Measurements from ENCODE around the gene RGS16. TPM values are rescaled to one million over a fixed set of nuclear protein-coding genes. Genes with fewer than 3 reads are reported as not detected.

Gene RGS16
- total RNA-seq: 0.98 and 1.5 TPM in 2 replicates
- long read RNA-seq, partial matches to known transcripts: 1 of 3 reads
- long read RNA-seq, other reads (novel, unspliced or antisense): 0 of 3 reads

- no peak for TF ChIP-seq CTCF (IDR thresholded peaks at IDR 0.05; ENCODE audit: unreplicated experiment)
- H3K36me3 Mint-ChIP-seq (ENCODE audit: insufficient read depth): no peaks in the 10 kb centered on the region
- H3K9me3 Mint-ChIP-seq (ENCODE audit: low read depth): no peaks in the 10 kb centered on the region
- peak within 1 kb of the TSS; percentile 61 for H3K4me3 Mint-ChIP-seq (ENCODE audit: low read depth)
- peak within 1 kb of the TSS; percentile 18 for H3K27ac Mint-ChIP-seq
- peaks cover 5% of the 10 kb centered on the region for H3K4me1 Mint-ChIP-seq (ENCODE audit: low read depth)
- peak; percentile 68 for DNase-seq (ENCODE audit: low spot score, unreplicated experiment)
- peaks cover 39% of the 10 kb centered on the region for H3K27me3 Mint-ChIP-seq
These were observed at the start of gene RGS16 for GRCh38 chr1:182604175-182605164. RGS16 (minus strand) TSS chr1:182604389; CDS start chr1:182604259, 130 bp downstream.

- no peaks in the 10 kb centered on the region for H3K9me3 Mint-ChIP-seq (ENCODE audit: low read depth)
- no peak overlapping the region for H3K4me3 Mint-ChIP-seq (ENCODE audit: low read depth)
- no peak for TF ChIP-seq CTCF (IDR thresholded peaks at IDR 0.05; ENCODE audit: unreplicated experiment)
- no peaks in the 10 kb centered on the region for H3K4me1 Mint-ChIP-seq (ENCODE audit: low read depth)
- no peak overlapping the region for H3K27ac Mint-ChIP-seq
- DNase-seq (ENCODE audit: low spot score, unreplicated experiment): no peak
- no peaks in the 10 kb centered on the region for H3K36me3 Mint-ChIP-seq (ENCODE audit: insufficient read depth)
- no peaks in the 10 kb centered on the region for H3K27me3 Mint-ChIP-seq
These were observed 49.8 kb upstream of the RGS16 start for GRCh38 chr1:182653986-182654385.

- no peak for DNase-seq (ENCODE audit: low spot score, unreplicated experiment)
- TF ChIP-seq CTCF (IDR thresholded peaks at IDR 0.05; ENCODE audit: unreplicated experiment): no peak
- Mint-ChIP-seq H3K27me3 (no peaks in the 10 kb centered on the region), H3K9me3 (ENCODE audit: low read depth) (no peaks in the 10 kb centered on the region), H3K4me3 (ENCODE audit: low read depth) (no peak overlapping the region), H3K4me1 (ENCODE audit: low read depth) (no peaks in the 10 kb centered on the region), H3K36me3 (ENCODE audit: insufficient read depth) (no peaks in the 10 kb centered on the region), H3K27ac (no peak overlapping the region)
These were observed 48.7 kb upstream of the RGS16 start for GRCh38 chr1:182652933-182653332.

- no peak overlapping the region for H3K4me3 Mint-ChIP-seq (ENCODE audit: low read depth)
- no peak overlapping the region for H3K27ac Mint-ChIP-seq
- no peaks in the 10 kb centered on the region for H3K36me3 Mint-ChIP-seq (ENCODE audit: insufficient read depth)
- H3K27me3 Mint-ChIP-seq: no peaks in the 10 kb centered on the region
- H3K4me1 Mint-ChIP-seq (ENCODE audit: low read depth): peaks cover 2% of the 10 kb centered on the region
- no peaks in the 10 kb centered on the region for H3K9me3 Mint-ChIP-seq (ENCODE audit: low read depth)
- no peak for TF ChIP-seq CTCF (IDR thresholded peaks at IDR 0.05; ENCODE audit: unreplicated experiment)
- DNase-seq (ENCODE audit: low spot score, unreplicated experiment): no peak
These were observed 47.1 kb upstream of the RGS16 start for GRCh38 chr1:182651339-182651724.

GRCh38 chr1:182650678-182651338 lies 46.6 kb upstream of the RGS16 start:
- Mint-ChIP-seq H3K9me3 (ENCODE audit: low read depth) (no peaks in the 10 kb centered on the region), H3K27ac (no peak overlapping the region), H3K4me1 (ENCODE audit: low read depth) (peaks cover 2% of the 10 kb centered on the region), H3K27me3 (no peaks in the 10 kb centered on the region), H3K4me3 (ENCODE audit: low read depth) (no peak overlapping the region), H3K36me3 (ENCODE audit: insufficient read depth) (no peaks in the 10 kb centered on the region)
- DNase-seq (ENCODE audit: low spot score, unreplicated experiment): no peak
- no peak for TF ChIP-seq CTCF (IDR thresholded peaks at IDR 0.05; ENCODE audit: unreplicated experiment)
